HepG2 (cell line): ENCODE results near the gene ICE2. TPM values are rescaled to one million over a fixed set of nuclear protein-coding genes. Genes with fewer than 3 reads are reported as not detected.

ENCODE experiments used
- ATAC-seq: fragments of 200-7000 bp; cut with Tn5 transposase; 3 replicates; pipeline ENCODE4 v1.9.1; 2020; ENCODE audit warnings: mild to moderate bottlenecking, moderate library complexity
- BruUV-seq: library from RNA; stranded (reverse); fragments of 400-500 nt; replicated peaks from 2 replicates; lab custom pipeline; 2021; lab: Mats Ljungman, UMichigan
- CTCF ChIA-PET: fragments of 300-600 bp; formaldehyde crosslinking; extraction: SDS; loops from one replicate; lab custom pipeline; 2021; ENCODE audit warnings: low total read pairs, inconsistent platforms, low intra/inter-chr PET ratio; lab: Yijun Ruan, JAX
- POLR2A ChIA-PET: fragments of 350-600 bp; sonication (Branson Sonifier 250); formaldehyde crosslinking; loops from one replicate; lab custom pipeline; 2020; ENCODE audit warnings: antibody characterized with exemption, inconsistent platforms; lab: Yijun Ruan, JAX
- DNase-seq: peaks from one replicate; pipeline ENCODE4 v3.0.0-alpha.2; 2015; ENCODE audit warnings: low spot score
- FAIRE-seq: peaks from 3 replicates; lab custom pipeline; 2011; peaks lifted over from hg19 to GRCh38; lab: Jason Lieb, UNC
- H2AFZ ChIP-seq: one replicate; pipeline ENCODE4 v1.6.1; 2011; ENCODE audit warnings: low read length, inconsistent platforms
- H3K27ac ChIP-seq: fragments of 300-600 bp; 3 replicates; pipeline ENCODE4 v1.8.0; 2011; ENCODE audit warnings: mixed run types, mild to moderate bottlenecking, mixed read lengths, low read length, inconsistent platforms; ENCODE audit not compliant: insufficient read depth; ENCODE audit errors: extremely low read length
- H3K27me3 ChIP-seq, 2 experiments: fragments of 200-600 bp in 1 of 2; 2 replicates in 1 of 2; 3 replicates in 1 of 2; pipeline versions ENCODE4 v1.6.0 to v1.8.0; 2011; ENCODE audit warnings: low read length in 2 of 2, mild to moderate bottlenecking in 2 of 2, moderate library complexity in 2 of 2, inconsistent platforms in 1 of 2; ENCODE audit not compliant: insufficient read depth in 2 of 2, control insufficient read depth in 1 of 2
- H3K36me3 ChIP-seq, 2 experiments: fragments of 200-600 bp in 1 of 2; replicated peaks in 1 of 2; 2 replicates in 1 of 2; 3 replicates in 1 of 2; pipeline versions ENCODE4 v1.5.1 to v1.8.0; 2011; ENCODE audit warnings: low read length in 2 of 2, inconsistent platforms in 1 of 2; ENCODE audit not compliant: insufficient read depth in 2 of 2, control insufficient read depth in 1 of 2
- H3K4me1 ChIP-seq: 2 replicates; pipeline ENCODE4 v1.5.1; 2012; ENCODE audit warnings: low read length, inconsistent platforms; ENCODE audit not compliant: insufficient read depth
- H3K4me2 ChIP-seq: 2 replicates; pipeline ENCODE4 v1.6.0; 2011; ENCODE audit warnings: low read depth, low read length, inconsistent platforms
- H3K4me3 ChIP-seq, 3 experiments: fragments of 200-600 bp in 1 of 3; sonication (generic), shearing (Covaris generic) in 1 of 3; replicated peaks in 1 of 3; 2 replicates each; pipeline ENCODE4 v1.5.1; 2011 to 2016; ENCODE audit warnings: low read length in 3 of 3, inconsistent platforms in 2 of 3, low read depth in 2 of 3, mild to moderate bottlenecking in 2 of 3, control low read depth in 1 of 3, mixed read lengths in 1 of 3; ENCODE audit not compliant: insufficient read depth in 1 of 3
- H3K79me2 ChIP-seq: one replicate; pipeline ENCODE4 v1.6.1; 2011; ENCODE audit warnings: low read length, inconsistent platforms; ENCODE audit not compliant: insufficient read depth
- H3K9ac ChIP-seq: 2 replicates; pipeline ENCODE4 v1.6.0; 2011; ENCODE audit warnings: mild to moderate bottlenecking, low read depth, low read length, inconsistent platforms; ENCODE audit not compliant: insufficient read depth
- H3K9me3 ChIP-seq: 2 replicates; pipeline ENCODE4 v1.5.1; 2012; ENCODE audit warnings: mild to moderate bottlenecking, low read length
- H4K20me1 ChIP-seq: 2 replicates; pipeline ENCODE4 v1.6.0; 2011; ENCODE audit warnings: inconsistent platforms, mild to moderate bottlenecking, low read length, moderate library complexity; ENCODE audit not compliant: insufficient read depth
- SOX5 ChIP-seq: IDR thresholded peaks from 2 replicates; pipeline ENCODE4 v1.6.1; 2016; ENCODE audit warnings: borderline replicate concordance
- YY1 ChIP-seq: IDR thresholded peaks from 2 replicates; pipeline ENCODE4 v1.6.1; 2011; ENCODE audit warnings: low read length, low read depth, moderate library complexity, mild to moderate bottlenecking; ENCODE audit not compliant: insufficient read depth, insufficient replicate concordance
- WGBS: methylation state at CpG from one replicate; pipeline ENCODE4 v1.1.6; 2017; ENCODE audit warnings: low lambda C conversion rate; 5-methylcytosine and 5-hydroxymethylcytosine counted together
- in situ Hi-C: cut with HindIII; loops from 2 replicates; pipeline ENCODE4 v1.10.0; 2017; ENCODE audit warnings: low pct_unique_long_range_greater_than_20kb; ENCODE audit not compliant: extremely low pct_ligation_motif_present
- intact Hi-C: fragments of 100-400 bp; cut with micrococcal nuclease; formaldehyde crosslinking; loops from one replicate; pipeline ENCODE4 v1.10.0; 2022; ENCODE audit not compliant: unreplicated experiment
- polyA plus RNA-seq, 8 experiments: library from polyadenylated mRNA; depleted of rRNA in 3 of 8; stranded (reverse) in 7 of 8; unstranded in 1 of 8; fragments of >200 nt; fragmentation: Illumina TruSeq in 4 of 8; extraction: Trizol in 4 of 8; gene quantifications; 2 replicates each; pipeline versions ENCODE4 v1.2.1 to v1.2.3, GENCODE V29; 2011 to 2016; ENCODE audit warnings: low read depth in 4 of 8, missing spikeins in 1 of 8, mixed read lengths in 1 of 8; ENCODE audit not compliant: insufficient read depth in 1 of 8
- total RNA-seq, 5 experiments: library from RNA; depleted of rRNA; stranded (reverse); fragments of >200 nt; fragmentation: Illumina TruSeq; extraction: Trizol; gene quantifications; 2 replicates each; pipeline ENCODE4 v1.2.3, GENCODE V29; 2016; ENCODE audit warnings: low read depth in 1 of 5
- TF ChIP-seq, protein P1 (sequence below): IDR thresholded peaks from 2 replicates; pipeline ENCODE4 v1.4.0; 2020; ENCODE audit warnings: mild to moderate bottlenecking, missing genetic modification reagents
- TF ChIP-seq, protein P2 (sequence below): sonication (generic); formaldehyde crosslinking; IDR thresholded peaks from 2 replicates; pipeline ENCODE4 v1.8.0; 2023; ENCODE audit warnings: mild to moderate bottlenecking, missing genetic modification reagents
- TF ChIP-seq, protein P3 (sequence below): sonication (generic); formaldehyde crosslinking; conservative IDR thresholded peaks from 2 replicates; pipeline ENCODE4 v1.4.0; 2020; ENCODE audit warnings: missing genetic modification reagents
- TF ChIP-seq, protein P4 (sequence below): sonication (generic); formaldehyde crosslinking; IDR thresholded peaks from 2 replicates; pipeline ENCODE4 v1.4.0; 2020; ENCODE audit warnings: mild to moderate bottlenecking, missing genetic modification reagents, borderline replicate concordance

Gene ICE2
- total and polyA plus RNA-seq, 2 of the 13 experiments (the other 11 are each of a cell fraction or from before 2014, with no cell fraction given): 24.8 to 26.4 TPM

DNA sequence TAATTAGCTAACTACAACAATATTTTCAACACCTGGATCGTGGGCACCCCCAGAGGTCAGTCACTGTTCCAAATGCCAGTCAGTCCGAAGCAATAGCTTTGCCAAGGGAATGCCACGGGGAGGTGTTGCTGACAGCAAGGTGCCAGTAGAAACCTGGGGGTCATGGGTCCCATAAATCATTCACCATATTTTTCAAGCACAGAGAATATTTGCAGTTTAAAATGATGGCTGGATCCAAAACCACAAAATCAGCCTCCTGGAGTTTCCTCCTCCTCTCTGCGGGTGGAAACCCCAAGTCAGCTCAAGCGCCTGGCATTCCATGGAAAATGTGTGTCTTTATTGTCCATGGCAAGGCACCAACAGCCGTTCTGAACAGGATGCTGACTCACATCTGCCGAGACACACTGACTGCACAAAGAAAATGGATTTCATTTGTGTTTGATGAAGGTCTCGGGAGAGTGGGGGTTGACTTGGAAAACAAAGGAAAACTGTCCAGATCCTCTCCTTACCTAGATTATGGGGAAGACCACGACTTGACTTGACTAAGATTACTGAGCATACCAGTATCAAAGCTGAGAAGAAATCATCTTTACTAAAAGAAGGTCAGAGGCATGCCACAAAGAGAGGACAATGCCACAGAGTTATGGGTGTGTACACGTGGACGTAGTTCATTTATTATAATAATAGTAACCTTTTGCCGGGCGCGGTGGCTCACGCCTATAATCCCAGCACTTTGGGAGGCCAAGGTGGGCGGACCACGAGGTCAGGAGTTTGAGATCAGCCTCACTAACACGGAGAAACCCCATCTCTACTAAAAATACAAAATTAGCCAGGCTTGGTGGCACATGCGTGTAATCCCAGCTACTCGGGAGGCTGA is 107.5 kb downstream of the ICE2 start (continued):
- TF ChIP-seq, protein P1, sequence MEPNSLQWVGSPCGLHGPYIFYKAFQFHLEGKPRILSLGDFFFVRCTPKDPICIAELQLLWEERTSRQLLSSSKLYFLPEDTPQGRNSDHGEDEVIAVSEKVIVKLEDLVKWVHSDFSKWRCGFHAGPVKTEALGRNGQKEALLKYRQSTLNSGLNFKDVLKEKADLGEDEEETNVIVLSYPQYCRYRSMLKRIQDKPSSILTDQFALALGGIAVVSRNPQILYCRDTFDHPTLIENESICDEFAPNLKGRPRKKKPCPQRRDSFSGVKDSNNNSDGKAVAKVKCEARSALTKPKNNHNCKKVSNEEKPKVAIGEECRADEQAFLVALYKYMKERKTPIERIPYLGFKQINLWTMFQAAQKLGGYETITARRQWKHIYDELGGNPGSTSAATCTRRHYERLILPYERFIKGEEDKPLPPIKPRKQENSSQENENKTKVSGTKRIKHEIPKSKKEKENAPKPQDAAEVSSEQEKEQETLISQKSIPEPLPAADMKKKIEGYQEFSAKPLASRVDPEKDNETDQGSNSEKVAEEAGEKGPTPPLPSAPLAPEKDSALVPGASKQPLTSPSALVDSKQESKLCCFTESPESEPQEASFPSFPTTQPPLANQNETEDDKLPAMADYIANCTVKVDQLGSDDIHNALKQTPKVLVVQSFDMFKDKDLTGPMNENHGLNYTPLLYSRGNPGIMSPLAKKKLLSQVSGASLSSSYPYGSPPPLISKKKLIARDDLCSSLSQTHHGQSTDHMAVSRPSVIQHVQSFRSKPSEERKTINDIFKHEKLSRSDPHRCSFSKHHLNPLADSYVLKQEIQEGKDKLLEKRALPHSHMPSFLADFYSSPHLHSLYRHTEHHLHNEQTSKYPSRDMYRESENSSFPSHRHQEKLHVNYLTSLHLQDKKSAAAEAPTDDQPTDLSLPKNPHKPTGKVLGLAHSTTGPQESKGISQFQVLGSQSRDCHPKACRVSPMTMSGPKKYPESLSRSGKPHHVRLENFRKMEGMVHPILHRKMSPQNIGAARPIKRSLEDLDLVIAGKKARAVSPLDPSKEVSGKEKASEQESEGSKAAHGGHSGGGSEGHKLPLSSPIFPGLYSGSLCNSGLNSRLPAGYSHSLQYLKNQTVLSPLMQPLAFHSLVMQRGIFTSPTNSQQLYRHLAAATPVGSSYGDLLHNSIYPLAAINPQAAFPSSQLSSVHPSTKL (CRISPR knock-in tag): 0 out of 2 replicates have a peak, but pooled peaks have one; percentile 28
- TF ChIP-seq, protein P2, sequence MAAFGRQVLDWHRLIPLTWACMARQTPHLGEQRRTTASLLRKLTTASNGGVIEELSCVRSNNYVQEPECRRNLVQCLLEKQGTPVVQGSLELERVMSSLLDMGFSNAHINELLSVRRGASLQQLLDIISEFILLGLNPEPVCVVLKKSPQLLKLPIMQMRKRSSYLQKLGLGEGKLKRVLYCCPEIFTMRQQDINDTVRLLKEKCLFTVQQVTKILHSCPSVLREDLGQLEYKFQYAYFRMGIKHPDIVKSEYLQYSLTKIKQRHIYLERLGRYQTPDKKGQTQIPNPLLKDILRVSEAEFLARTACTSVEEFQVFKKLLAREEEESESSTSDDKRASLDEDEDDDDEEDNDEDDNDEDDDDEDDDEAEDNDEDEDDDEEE (CRISPR knock-in tag): no peak
- peak; percentile 38; the same call in 1 of the 2 replicates for TF ChIP-seq SOX5 (CRISPR knock-in tag)

DNA sequence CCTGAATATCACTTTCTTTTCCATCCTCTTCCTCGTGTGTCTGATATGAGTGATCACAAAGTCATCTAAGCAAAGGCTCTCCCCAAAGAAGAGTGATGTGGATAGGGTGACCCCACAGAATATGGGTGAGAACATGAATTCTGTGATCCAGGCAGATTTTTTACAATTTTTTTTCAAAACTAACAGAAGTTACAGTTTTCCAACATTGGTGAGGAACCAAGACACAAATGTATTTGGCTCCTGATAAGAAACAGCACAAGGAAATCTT is 108.1 kb downstream of the ICE2 start:
- no peak overlapping the region for H3K4me2 ChIP-seq
- H3K9me3 ChIP-seq: no peaks in the 10 kb centered on the region
- TF ChIP-seq, protein P3, sequence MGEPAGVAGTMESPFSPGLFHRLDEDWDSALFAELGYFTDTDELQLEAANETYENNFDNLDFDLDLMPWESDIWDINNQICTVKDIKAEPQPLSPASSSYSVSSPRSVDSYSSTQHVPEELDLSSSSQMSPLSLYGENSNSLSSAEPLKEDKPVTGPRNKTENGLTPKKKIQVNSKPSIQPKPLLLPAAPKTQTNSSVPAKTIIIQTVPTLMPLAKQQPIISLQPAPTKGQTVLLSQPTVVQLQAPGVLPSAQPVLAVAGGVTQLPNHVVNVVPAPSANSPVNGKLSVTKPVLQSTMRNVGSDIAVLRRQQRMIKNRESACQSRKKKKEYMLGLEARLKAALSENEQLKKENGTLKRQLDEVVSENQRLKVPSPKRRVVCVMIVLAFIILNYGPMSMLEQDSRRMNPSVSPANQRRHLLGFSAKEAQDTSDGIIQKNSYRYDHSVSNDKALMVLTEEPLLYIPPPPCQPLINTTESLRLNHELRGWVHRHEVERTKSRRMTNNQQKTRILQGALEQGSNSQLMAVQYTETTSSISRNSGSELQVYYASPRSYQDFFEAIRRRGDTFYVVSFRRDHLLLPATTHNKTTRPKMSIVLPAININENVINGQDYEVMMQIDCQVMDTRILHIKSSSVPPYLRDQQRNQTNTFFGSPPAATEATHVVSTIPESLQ (CRISPR knock-in tag): no peak
- TF ChIP-seq YY1: no peak
- TF ChIP-seq, protein P4, sequence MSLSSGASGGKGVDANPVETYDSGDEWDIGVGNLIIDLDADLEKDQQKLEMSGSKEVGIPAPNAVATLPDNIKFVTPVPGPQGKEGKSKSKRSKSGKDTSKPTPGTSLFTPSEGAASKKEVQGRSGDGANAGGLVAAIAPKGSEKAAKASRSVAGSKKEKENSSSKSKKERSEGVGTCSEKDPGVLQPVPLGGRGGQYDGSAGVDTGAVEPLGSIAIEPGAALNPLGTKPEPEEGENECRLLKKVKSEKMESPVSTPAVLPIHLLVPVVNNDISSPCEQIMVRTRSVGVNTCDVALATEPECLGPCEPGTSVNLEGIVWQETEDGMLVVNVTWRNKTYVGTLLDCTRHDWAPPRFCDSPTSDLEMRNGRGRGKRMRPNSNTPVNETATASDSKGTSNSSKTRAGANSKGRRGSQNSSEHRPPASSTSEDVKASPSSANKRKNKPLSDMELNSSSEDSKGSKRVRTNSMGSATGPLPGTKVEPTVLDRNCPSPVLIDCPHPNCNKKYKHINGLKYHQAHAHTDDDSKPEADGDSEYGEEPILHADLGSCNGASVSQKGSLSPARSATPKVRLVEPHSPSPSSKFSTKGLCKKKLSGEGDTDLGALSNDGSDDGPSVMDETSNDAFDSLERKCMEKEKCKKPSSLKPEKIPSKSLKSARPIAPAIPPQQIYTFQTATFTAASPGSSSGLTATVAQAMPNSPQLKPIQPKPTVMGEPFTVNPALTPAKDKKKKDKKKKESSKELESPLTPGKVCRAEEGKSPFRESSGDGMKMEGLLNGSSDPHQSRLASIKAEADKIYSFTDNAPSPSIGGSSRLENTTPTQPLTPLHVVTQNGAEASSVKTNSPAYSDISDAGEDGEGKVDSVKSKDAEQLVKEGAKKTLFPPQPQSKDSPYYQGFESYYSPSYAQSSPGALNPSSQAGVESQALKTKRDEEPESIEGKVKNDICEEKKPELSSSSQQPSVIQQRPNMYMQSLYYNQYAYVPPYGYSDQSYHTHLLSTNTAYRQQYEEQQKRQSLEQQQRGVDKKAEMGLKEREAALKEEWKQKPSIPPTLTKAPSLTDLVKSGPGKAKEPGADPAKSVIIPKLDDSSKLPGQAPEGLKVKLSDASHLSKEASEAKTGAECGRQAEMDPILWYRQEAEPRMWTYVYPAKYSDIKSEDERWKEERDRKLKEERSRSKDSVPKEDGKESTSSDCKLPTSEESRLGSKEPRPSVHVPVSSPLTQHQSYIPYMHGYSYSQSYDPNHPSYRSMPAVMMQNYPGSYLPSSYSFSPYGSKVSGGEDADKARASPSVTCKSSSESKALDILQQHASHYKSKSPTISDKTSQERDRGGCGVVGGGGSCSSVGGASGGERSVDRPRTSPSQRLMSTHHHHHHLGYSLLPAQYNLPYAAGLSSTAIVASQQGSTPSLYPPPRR (CRISPR knock-in tag): no peak
- POLR2A ChIA-PET: no interaction called here
- no TSS peak for BruUV-seq
- WGBS: 95% methylated on average over 1 of the region's 1 CpG
- H3K9ac ChIP-seq: no peak overlapping the region
- intact Hi-C loops: loop anchor here (5.0 kb wide), 1 partner anchor 71 kb away; no protein-coding TSS in a partner anchor
- peaks cover 43% of the 10 kb centered on the region for H3K79me2 ChIP-seq
- in situ Hi-C loops: no loop called here
- ATAC-seq (no peak), DNase-seq (no peak), FAIRE-seq (no peak)
- H4K20me1 ChIP-seq: no peaks in the 10 kb centered on the region
- no peak overlapping the region for H3K4me3 ChIP-seq
- H3K4me1 ChIP-seq: peaks cover 74% of the 10 kb centered on the region
- peaks cover 1 to 29% of the 10 kb centered on the region in 2 experiments; a peak in 4 of 5 replicates for H3K36me3 ChIP-seq
- CTCF ChIA-PET: no interaction called here
- no peaks in the 10 kb centered on the region for H3K27me3 ChIP-seq
- H2AFZ ChIP-seq: no peak overlapping the region
- peak overlapping the region; percentile 23 for H3K27ac ChIP-seq
